ENCODE measurements around the gene BACH2. TPM values are rescaled to one million over a fixed set of nuclear protein-coding genes. Genes with fewer than 3 reads are reported as not detected.

The BACH2 gene
- total and polyA plus RNA-seq, 2 of the 8 experiments (the other 6 are each of a cell fraction or from before 2014, with no cell fraction given), result 1.9 to 5.9 TPM

- Histone ChIP-seq H2BK12ac (ENCODE audit: low read depth, low read length) (no peak overlapping the region), H3K9me3 (ENCODE audit: insufficient read depth in 2 of 2, low read depth in 1 of 2, low read length in 1 of 2) (peaks cover 11 to 13% of the 10 kb centered on the region in 2 experiments), H2BK5ac (ENCODE audit: low read depth, low read length) (no peak overlapping the region), H3K4me2 (ENCODE audit: insufficient read depth in 1 of 2, low read depth in 2 of 2, low read length in 2 of 2) (no peak overlapping the region), H3K9ac (replicated peaks in 1 of 4; ENCODE audit: extremely low read depth in 1 of 4, low read depth in 3 of 4, low read length in 3 of 4) (no peak overlapping the region), H3K27ac (ENCODE audit: low read depth, low read length) (no peak overlapping the region), H3K79me1 (ENCODE audit: low read depth, low read length) (no peaks in the 10 kb centered on the region), H4K8ac (ENCODE audit: extremely low read depth, insufficient read depth, low read length) (no peak overlapping the region), H3K4ac (replicated peaks; ENCODE audit: insufficient read length, low read depth, low read length) (no peak overlapping the region), H3K79me2 (ENCODE audit: control insufficient read depth in 1 of 2, insufficient read depth in 2 of 2, low read length in 2 of 2) (no peaks in the 10 kb centered on the region), H3K18ac (ENCODE audit: extremely low read depth, low read length) (no peak overlapping the region), H2BK120ac (replicated peaks; ENCODE audit: low read depth, low read length) (no peak overlapping the region), H3K56ac (replicated peaks; ENCODE audit: insufficient read length, low read depth, low read length) (no peak overlapping the region), H2AK5ac (ENCODE audit: low read depth, low read length) (no peak overlapping the region), H2AFZ (ENCODE audit: low read length) (no peak overlapping the region), H3K36me3 (ENCODE audit: control insufficient read depth in 2 of 4, insufficient read depth in 4 of 4, low read length in 3 of 4) (no peaks in the 10 kb centered on the region; a peak in 1 of 8 replicates), H3K4me1 (replicated peaks in 1 of 4; ENCODE audit: control insufficient read depth in 3 of 4, insufficient read depth in 4 of 4, low read length in 3 of 4) (peaks cover 0 to 5% (median 2%) of the 10 kb centered on the region in 4 experiments; a peak in 2 of 7 replicates), H3K27me3 (replicated peaks in 1 of 4; ENCODE audit: control insufficient read depth in 3 of 4, extremely low read depth in 1 of 4, insufficient read depth in 3 of 4, low read length in 3 of 4) (no peaks in the 10 kb centered on the region), H2BK15ac (ENCODE audit: low read length) (no peak overlapping the region), H2BK20ac (ENCODE audit: low read length) (no peak overlapping the region), H4K20me1 (replicated peaks in 1 of 2; ENCODE audit: control insufficient read depth in 1 of 2, insufficient read depth in 2 of 2, low read length in 2 of 2) (no peaks in the 10 kb centered on the region), H3K4me3 (ENCODE audit: extremely low read depth in 1 of 4, insufficient read depth in 2 of 4, low read depth in 3 of 4, low read length in 4 of 4) (no peak overlapping the region), H4K91ac (replicated peaks; ENCODE audit: insufficient read length, low read length) (no peak overlapping the region), H3K14ac (ENCODE audit: insufficient read length) (no peak overlapping the region), H3K23ac (ENCODE audit: insufficient read length) (no peak overlapping the region), H3K23me2 (ENCODE audit: low read depth, low read length) (no peaks in the 10 kb centered on the region), H4K5ac (ENCODE audit: insufficient read length, low read depth, low read length) (no peak overlapping the region)
- TF ChIP-seq FOSL1 (IDR thresholded peaks at IDR 0.05; ENCODE audit: insufficient read depth, low read depth, low read length), result no peak
- TF ChIP-seq RNF2 (IDR thresholded peaks at IDR 0.05; ENCODE audit: borderline replicate concordance, low read depth, low read length, missing control alignments, poor library complexity, severe bottlenecking), result no peak
- no peak for TF ChIP-seq MAFK (IDR thresholded peaks at IDR 0.05; ENCODE audit: low read depth, low read length)
- DNase-seq (ENCODE audit: low read depth in 1 of 2, low spot score in 2 of 2) (no peak), FAIRE-seq (no peak)
- 96% methylated on average over 5 of the region's 5 CpGs; no CpG with 5 or more reads in 1 of the 2 experiments for WGBS, 2 experiments (ENCODE audit: extremely low coverage in 1 of 2, insufficient coverage in 1 of 2, insufficient read length in 1 of 2, insufficient replicate concordance in 2 of 2, low coverage in 1 of 2, low lambda C conversion rate in 2 of 2, missing lambda C conversion rate in 1 of 2)
- ChIA-PET POLR2A (ENCODE audit: partially characterized antibody) (no interaction called here), CTCF (ENCODE audit: partially characterized antibody) (interaction anchor here (0.8 to 1.6 kb wide), 2 partner anchors 12 to 34 kb away, joined by 3 read pairs; no protein-coding TSS in a partner anchor)
Measured at GRCh38 chr6:90049295-90049694, 247.3 kb downstream of the BACH2 start.
